CD4-positive, alpha-beta T cell treated with Interleukin-1 beta for 1 hour (primary cell): Measurements from ENCODE around the gene WIF1.

Experiments
- DNase-seq, 2 donors: peaks; one replicate each; pipeline ENCODE4 v3.0.0-alpha.2; 2020 to 2022

The WIF1 gene, protein sequence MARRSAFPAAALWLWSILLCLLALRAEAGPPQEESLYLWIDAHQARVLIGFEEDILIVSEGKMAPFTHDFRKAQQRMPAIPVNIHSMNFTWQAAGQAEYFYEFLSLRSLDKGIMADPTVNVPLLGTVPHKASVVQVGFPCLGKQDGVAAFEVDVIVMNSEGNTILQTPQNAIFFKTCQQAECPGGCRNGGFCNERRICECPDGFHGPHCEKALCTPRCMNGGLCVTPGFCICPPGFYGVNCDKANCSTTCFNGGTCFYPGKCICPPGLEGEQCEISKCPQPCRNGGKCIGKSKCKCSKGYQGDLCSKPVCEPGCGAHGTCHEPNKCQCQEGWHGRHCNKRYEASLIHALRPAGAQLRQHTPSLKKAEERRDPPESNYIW

DNA sequence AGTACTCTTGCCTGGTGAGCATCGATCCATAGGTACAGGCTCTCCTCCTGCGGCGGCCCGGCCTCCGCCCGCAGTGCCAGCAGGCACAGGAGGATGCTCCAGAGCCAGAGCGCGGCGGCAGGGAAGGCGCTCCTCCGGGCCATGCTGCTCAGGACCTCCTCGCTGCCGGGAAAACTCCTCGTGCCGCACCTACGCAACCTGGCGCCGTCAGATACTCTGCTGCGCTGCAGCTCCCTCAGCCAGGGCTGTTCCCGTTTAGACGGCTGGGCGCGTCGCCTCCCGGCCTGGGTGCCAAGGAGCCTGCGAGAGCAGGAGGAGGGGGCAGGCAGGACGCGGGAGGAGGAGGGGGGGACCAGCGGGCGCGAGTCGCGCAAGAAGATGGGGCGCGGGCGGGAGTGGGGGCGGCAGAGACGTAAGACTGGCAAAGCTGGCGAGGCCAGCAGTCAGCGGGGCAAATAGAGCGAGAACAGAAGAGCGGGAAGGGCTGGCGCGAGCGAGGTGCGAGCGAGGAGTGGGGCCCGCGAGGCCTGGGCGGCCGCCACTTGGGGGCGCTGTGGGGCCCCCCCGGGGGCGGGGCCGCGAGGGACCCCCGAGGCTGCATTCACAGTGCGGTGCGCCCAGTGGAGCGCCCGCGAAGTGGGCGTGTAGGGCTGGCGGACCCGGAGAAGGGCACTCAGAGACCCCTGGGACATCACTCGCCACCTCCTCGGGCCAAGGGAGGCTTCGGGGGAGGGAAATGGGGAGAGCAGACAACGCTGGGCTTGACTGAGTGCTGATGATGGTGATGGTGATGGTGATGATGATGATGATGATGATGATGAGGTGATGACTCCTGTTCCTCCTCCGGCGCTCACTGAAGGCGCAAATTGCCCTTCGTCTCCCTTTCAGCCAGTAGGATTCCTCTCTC, at the start of gene WIF1:
Gene WIF1 (minus strand): TSS at position 257 of the 907 bp plus-strand sequence. CDS start 114 bp downstream, at position 143.
- DNase-seq = peak in 1 of 2 donors; percentile 1

DNA sequence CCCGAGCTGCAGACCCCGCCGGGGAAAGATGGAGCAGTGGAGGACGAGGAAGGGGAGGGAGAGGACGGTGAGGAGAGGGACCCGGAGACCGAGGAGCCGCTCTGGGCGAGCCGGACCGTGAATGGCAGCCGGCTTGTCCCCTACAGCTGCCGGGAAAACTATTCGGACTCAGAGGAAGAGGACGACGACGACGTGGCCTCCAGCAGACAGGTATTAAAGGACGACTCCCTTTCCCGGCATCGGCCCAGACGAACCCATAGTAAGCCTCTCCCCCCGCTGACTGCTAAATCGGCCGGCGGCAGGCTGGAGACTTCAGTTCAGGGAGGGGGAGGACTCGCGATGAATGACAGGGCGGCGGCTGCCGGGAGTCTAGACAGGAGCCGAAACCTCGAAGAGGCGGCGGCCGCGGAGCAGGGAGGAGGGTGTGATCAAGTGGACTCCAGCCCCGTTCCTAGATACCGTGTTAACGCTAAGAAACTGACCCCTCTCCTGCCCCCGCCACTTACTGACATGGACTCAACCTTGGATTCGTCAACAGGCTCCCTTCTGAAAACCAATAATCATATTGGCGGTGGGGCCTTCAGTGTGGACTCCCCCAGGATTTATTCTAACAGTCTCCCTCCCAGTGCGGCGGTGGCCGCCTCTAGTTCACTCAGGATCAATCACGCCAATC, 49.2 kb upstream of the WIF1 start:
- peak; percentile 72 to 75 for DNase-seq

DNA sequence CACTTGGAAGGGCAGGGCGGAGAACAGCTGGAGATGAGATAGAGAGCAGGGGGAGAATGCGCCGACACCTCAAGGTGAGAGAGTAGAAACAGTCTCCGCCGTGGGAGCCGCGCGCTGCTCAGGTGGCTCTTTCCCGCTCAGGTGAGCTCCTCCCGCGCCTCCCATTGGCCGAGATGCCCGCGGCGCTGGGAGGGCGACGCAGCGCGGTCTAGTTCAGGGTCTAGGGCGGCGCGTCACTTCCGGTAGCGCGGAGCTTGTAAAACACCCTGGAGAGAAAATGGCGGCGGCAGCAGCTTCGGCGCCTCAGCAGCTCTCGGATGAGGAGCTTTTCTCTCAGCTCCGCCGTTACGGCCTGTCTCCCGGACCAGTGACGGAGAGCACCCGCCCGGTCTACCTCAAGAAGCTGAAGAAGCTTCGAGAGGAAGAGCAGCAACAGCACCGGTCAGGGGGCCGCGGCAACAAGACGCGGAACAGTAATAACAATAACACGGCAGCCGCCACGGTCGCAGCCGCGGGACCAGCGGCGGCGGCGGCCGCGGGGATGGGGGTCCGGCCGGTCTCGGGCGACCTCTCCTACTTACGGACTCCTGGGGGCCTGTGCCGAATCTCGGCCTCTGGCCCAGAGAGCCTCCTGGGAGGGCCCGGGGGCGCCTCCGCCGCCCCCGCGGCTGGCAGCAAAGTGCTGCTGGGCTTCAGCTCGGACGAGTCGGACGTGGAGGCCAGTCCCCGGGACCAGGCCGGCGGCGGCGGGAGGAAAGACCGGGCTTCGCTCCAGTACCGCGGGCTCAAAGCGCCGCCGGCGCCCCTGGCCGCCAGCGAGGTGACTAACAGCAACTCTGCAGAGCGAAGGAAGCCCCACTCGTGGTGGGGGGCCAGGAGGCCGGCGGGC, 48.5 kb upstream of the WIF1 start, which contains the start of gene LEMD3:
Gene LEMD3 (plus strand): TSS at position 264 of the 889 bp plus-strand sequence. CDS start 14 bp downstream, at position 278.
- peak; percentile 95 for DNase-seq

DNA sequence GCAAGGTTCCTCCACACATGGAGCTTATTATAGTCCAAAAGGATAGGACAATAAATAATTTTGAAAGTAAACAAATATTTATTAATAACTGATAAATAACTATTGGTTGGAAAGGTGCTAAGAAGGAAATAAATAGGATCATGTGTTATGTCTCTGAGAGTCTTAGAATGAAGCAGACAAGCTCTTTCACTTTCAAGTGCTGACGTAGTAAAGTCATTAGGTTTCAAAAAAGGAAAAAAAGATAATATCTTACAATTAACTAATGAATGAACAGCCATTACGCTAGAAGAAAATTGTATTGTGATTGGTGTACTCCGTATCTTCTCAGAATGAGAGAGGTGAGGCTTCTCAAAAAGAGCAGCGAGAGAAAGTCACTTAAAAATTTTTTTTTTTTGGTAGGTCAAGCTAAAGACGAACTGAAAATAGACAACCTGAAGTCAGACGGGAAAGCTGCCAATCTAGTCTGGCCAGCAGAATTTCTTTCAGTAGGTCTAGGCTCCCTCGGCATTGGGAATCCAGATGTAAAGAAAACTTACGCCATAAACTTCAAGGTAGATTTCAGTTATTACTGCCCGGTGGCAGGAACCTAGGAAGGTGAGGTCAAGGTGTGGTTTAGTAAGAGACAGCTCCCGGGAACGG, 47.7 kb upstream of the WIF1 start:
- DNase-seq = peak in 1 of 2 donors; percentile 34

DNA sequence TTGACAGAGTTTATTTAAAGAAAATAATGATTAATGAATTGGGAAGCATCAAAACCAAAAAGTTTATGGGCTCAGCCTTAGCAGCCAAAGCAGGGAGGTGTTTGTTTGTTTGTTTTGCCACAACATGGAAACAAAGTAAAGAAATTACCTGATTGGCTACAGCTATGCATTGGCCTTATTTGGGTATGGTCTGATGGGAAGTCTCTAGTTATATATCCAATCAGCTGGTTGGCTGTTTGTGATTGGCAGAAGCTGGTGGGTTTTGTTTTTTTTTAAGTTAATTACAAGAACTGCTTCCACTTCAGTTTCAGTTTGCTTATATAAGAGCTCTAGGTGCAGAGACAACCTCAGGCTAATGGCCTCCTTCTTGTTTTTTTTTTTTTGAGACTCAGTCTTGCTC, 43.7 kb upstream of the WIF1 start:
- no peak for DNase-seq

DNA sequence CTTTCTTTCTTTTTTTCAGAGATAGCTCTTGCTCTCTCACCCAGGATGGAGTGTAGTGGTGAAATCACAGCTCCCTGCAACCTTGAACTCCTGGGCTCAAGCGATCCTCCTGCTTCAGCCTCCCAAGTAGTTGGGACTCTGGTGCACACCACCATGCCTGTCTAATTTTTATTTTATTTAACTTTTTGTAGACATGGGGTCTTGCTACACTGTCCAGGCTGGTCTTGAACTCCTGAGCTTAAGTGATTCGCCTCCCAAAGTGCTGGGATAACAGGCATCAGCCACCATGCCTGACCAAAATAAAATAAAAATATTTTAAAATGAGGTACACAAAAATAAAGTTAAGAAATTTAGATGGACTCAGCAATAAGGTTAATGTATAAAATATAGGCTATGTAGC, 43.1 kb upstream of the WIF1 start:
- no peak for DNase-seq

DNA sequence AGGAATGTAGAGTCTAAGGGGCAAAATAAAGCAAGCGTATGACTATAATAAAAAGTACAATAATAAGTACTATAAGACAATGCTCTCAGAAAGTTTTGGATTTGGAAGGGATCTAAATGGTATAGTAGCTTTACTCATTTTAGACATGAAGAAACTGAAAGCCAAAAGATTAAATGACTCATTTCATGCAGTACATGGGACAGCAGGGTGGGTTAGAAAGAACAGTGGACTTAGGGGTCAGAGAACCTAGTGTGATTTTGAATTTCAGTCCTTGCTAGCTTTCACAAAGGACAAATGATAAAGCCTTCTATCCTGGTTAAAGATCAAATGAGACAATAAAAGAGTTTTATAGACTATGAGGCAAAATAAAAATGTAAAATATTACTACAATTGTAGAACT, 41.5 kb upstream of the WIF1 start:
- DNase-seq = no peak

DNA sequence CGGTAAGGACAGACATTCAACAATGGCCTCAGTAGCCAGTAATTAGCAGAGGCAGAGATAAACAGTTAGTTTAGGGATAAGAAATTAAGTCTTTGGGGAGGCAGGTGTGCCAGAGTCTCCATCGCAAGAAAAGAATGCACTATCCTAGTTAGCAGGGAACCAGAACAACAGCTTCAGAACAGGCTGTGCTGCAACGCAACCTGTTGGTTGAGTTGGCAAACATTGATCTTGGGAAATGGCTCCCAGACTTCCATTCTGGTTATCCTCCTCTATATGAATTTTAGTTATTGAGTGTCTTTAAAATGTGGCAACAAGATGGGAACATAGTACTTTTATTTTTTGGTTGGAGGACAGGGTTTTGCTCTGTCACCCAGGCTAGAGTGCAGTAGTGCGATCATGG, 36.0 kb upstream of the WIF1 start:
- DNase-seq = no peak

DNA sequence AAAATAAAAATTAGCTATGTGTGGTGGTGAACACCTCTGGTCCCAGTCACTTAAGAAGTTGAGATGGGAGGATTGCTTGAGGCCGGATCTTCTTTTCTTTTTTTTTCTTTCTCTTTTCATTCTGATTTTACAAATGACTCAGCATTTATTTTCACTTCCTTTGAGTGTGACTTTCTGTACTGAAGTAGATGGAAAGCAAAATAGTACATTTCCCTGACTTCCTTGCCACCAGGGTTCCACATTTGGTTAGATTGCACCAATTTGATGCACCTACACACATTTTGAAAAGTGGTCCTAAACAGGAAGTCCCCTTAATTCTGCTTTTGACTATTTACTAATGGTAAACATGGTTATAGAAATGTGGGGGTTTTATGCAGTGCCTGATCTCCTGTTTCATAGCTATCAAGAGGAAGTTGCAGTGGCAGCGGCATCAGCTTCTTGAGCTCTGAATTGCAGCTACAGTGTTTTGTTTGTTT, 35.3 kb upstream of the WIF1 start:
- peak in 1 of 2 donors; percentile 7 for DNase-seq

DNA sequence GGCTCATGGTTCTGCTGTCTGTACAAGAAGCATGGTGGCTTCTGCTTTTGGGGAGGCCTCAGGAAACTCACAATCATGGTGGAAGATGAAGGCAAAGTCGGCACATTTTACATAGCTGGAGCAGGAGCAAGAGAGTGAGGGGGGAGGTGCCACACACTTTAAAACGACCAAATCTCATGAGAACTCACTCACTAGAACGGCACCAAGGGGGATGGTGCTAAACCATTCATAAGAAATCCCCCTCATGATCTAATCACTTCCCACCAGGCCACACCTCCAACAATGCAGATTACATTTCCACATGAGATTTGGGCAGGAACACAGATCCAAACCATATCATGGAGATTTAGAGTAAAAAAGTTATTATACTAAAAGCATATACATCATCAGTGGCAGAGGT, 34.7 kb upstream of the WIF1 start:
- DNase-seq = no peak

GRCh38 chr12:65152596-65152995, 31.5 kb upstream of the WIF1 start:
- no peak for DNase-seq

DNA sequence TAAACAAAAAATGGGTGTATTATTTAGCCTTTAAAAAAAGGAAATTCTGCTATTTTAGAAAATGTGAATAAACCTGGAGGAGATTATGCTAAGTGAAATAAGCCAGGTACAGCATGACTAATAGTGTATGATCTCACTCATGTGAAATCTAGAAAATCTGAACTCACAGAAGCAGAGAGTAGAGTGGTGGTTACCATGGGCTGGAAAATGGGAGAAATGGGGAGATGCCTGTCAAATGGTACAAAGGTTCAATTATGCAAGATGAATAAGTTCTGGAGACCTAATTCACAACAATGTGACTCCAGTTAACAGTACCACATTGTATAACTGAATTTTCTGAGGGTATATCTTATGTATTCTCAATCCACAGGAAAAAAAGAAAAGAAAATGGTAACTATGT, 30.9 kb upstream of the WIF1 start:
- DNase-seq = no peak

DNA sequence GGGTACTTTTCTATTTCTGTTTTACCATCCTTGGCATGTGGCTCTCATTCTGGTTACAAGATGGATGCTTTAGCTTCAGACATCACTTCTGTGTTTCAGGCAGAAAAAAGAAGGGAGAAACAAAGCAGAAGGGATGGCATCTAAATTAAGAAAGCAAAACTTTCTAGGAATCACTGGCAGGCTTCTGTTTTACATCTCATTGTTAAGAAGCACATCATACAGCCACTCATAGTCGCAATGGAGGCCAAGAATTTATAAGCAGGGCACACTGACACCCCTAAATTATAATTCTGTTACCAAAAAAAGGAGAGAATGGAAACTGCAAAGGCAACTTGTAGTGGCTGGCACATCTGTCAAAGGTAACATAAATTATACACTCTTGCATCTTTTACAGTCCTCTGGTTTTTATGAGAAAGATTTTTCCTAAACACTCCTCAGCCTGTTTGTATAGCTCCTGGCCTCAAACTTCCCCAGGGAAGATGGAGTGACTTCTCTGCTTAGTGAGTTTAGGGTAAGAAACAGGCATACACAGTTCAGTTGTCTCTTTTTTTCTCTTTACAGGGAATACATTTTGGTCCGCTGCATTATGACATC, 26.3 kb upstream of the WIF1 start:
- DNase-seq = no peak

DNA sequence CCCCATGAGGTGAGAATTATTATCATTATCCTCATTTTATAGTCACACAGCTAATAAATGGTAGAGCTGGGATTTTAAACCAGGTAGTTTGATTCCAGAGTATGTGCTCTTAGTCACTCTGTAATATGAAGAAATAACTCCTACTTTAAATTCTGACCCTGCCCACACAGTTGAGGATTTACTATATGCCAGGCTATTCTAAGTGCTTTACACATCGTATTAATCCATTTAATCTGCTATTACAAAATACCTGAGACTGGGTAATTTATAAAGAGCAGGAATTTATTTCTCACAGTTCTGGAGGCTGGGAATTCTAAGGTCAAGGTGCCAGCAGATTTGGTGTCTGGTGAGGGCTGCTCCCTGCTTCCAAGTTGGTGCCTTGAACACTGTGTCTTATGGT, 19.6 kb upstream of the WIF1 start:
- no peak for DNase-seq

GRCh38 chr12:65139389-65139788, 18.3 kb upstream of the WIF1 start:
- no peak for DNase-seq

- no peak for DNase-seq
These were observed 12.8 kb upstream of the WIF1 start for GRCh38 chr12:65133879-65134278.

DNA sequence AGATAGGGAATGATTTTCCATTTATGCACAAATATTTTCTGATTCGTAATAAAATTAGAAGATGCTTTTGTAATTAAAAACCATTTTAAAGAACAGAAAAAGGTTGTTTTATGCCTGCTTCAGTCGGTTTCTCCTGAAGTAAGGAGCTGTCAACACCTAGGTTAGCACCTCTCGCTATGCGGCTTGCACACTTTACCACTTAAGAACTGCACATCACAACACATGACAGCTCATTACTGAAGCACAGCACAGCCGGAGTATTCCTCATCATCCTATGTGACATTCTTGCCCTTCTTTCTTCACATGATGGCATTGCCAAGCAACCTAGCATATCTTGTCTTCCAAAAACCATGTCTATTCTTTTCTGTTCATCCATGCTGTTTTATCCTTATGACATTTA, 5.4 kb upstream of the WIF1 start:
- DNase-seq = peak in 1 of 2 donors; percentile 11

DNA sequence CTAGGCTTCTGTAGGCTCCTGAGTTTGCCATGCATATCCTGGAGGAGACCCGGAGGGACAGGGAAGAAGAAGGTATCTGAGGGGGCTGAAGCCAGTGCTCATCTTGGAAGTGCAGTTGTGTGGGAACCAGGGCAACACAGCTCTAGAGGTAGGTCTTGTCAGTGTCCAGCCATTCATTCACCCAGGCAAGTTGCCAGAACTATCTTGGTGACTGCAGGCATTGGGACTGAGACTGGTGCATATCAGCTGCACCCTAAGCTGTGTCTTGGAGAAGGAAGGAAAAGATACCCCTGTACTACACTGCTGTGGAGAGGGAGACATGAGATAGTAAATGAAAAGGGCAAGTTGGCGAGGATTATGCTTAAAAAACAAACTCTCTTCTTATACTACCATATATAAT, 4.9 kb upstream of the WIF1 start:
- no peak for DNase-seq

- no peak for DNase-seq
These were observed 4.1 kb upstream of the WIF1 start for GRCh38 chr12:65125247-65125646.

GRCh38 chr12:65123435-65124063, 2.4 kb upstream of the WIF1 start:
- peak in 1 of 2 donors; percentile 26 for DNase-seq

DNA sequence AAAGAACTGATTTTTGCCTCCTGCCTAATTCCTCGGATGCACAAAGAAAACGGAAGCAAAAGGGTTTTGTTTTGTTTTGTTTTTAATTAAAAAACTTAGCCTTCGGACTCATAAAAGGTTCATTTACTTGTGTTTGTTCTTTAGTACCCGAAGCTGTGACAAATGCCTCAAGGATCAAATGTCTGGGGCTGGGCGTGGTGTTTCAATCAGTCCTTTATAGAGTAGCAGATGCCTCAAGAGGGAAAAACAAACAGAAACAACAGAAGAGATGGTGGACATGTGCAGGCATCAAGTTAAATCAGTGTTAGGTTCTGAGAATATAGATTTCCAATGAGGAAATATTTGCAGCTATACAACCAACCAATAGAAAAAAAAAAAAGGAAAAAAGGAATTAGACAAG, 1.6 kb upstream of the WIF1 start:
- DNase-seq = no peak
